GM21423 (cell line): ENCODE data around the gene FOXP1.

Experiments
- ATAC-seq: cut with Tn5 transposase; IDR thresholded peaks from one replicate; pipeline ENCODE4 v1.9.1; 2021; ENCODE audit warnings: mild to moderate bottlenecking, moderate library complexity; ENCODE audit not compliant: unreplicated experiment

Gene FOXP1

GRCh38 chr3:71583566-71584393 is at the start of gene FOXP1:
FOXP1 (minus strand) TSS chr3:71583728; CDS start chr3:71198381, 385,347 bp downstream.
- peak; percentile 31 for ATAC-seq

GRCh38 chr3:71629711-71630110 is 46.2 kb upstream of the FOXP1 start:
- no peak for ATAC-seq

- ATAC-seq, result no peak
Measured at GRCh38 chr3:71629289-71629688, 45.8 kb upstream of the FOXP1 start.

DNA sequence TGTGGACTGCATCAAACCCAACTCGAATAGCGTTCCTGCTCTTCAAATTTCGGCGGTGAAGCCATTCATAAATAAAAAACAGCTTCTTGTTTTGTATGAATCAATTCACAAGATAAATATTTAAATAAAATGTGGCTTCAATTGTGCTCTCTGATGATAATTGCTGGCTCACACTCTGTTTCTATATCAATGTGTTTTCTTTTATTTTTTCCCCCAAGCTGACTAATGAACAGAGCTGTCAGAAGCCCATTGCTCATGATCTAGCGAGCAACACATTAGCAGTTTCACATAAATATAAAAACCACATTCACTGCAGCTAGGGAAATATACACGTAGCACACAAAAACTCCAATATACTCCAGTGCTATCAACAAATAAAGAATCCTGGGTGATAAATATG is 45.0 kb upstream of the FOXP1 start:
- ATAC-seq, result no peak

GRCh38 chr3:71625676-71626075 is 42.1 kb upstream of the FOXP1 start:
- no peak for ATAC-seq

DNA sequence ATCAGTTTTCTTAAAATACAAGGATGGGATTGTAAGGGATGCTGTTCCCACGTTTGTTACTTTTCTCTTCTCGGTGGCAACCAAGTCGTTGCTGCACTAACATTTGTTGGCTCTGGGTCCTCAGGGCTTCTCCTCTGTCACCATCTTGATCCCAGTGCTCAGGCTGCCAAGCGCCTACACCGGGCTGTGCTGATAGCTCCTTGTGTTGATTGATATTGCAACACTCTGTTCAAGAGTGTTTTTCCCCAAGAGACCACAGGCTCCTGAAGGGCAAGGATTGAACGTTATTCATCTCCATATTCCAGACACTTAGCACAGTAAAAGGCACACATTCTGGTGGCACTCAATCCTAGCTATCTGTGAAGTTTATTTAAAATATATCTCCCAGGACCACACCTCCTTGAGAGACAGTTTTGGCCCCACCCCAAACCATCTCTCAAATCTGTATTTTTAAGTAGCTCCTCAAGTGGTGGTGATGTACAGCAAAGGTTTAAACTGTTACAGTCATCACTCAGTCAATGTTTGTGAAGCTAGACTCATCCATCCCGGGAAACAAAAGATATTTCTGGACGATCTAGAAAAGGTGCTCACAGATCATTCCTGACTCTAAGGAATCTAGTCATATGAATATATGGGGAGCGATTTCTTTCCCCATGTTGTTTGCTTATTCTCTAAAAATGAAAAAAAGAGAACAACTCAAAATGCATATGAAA is 38.5 kb upstream of the FOXP1 start:
- no peak for ATAC-seq

GRCh38 chr3:71618538-71618937 is 35.0 kb upstream of the FOXP1 start:
- ATAC-seq, result no peak

DNA sequence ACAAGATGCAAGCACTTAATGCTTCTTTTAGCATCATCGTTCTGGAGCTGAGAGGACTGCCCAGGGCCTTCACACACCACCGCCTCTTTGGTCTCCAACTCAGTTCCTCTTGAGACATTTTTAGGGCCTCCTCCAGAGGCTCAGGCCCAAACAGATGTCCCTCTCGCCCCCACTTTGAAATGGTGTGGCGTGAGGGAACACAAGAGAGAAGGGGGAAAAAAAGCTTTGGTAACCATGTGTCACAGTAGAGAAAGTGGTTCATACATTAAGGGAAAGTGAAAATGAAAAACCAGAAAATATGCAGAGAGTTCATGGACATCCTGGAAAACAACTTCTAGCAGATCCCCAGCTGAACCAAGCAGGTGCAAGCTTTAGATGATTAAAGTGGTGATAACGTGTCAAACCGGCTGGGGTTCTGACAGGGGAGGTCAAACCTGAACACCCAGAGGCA is 33.1 kb upstream of the FOXP1 start:
- ATAC-seq, result no peak

DNA sequence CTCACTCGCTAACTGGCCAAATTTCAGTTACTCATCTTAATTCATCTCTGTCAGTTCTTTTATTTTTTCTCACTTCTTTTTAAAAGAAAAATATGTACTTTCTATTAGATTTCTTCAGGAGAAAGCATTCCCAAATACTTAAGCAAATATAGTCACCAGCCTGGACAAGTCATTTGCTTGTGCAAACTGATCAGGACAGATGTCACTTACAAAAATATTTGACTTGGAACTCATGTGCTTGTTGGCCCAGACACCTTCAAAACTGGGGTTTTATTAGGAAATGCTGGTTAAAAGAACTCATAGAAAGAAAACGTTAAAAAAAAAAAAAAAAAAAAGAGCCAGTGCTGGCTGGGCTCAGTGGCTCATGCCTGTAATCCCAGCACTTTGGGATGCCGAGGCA is 31.3 kb upstream of the FOXP1 start:
- ATAC-seq, result no peak

DNA sequence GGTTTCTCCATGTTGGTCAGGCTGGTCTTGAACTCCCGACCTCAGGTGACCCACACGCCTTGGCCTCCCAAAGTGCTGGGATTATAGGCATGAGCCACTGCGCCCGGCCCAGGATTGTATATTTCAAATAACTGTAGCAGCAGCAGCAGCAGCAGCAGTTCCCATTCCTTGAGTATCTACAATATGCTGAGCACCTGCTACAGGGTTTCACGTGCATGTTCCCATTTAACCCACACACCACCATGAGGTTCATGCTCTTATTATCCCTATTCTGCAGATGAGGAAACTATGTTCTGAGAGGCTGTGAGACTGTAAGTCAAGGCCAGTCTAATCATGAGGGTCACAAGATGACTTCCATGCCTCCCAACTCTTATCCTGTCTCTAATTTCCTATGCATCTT is 30.9 kb upstream of the FOXP1 start:
- ATAC-seq, result no peak

DNA sequence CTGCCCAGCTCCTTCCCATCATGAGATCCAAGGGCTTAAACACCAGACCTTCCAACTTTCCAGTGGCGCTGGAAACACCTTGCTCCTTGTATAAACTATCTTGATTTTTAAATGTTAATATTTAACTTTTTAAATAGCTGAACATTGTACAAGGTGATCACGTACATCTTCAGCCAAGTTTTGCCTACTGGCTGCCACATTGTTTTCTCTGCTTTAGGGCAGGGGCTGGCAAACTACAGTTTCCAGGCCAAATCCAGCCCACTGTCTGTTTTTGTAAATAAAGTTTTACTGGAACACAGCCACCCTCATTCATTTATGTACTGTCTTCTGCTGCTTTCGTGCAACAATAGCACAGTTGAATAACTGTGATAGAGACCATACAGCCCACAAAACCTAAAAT is 27.6 kb upstream of the FOXP1 start:
- ATAC-seq, result no peak

- ATAC-seq, result no peak
Measured at GRCh38 chr3:71607364-71607763, 23.8 kb upstream of the FOXP1 start.

- no peak for ATAC-seq
Measured at GRCh38 chr3:71606582-71606981, 23.1 kb upstream of the FOXP1 start.

GRCh38 chr3:71602256-71602655 is 18.7 kb upstream of the FOXP1 start:
- ATAC-seq, result no peak

- ATAC-seq, result no peak
Measured at GRCh38 chr3:71601811-71602210, 18.3 kb upstream of the FOXP1 start.

GRCh38 chr3:71600646-71601288 is 17.2 kb upstream of the FOXP1 start:
- no peak for ATAC-seq

DNA sequence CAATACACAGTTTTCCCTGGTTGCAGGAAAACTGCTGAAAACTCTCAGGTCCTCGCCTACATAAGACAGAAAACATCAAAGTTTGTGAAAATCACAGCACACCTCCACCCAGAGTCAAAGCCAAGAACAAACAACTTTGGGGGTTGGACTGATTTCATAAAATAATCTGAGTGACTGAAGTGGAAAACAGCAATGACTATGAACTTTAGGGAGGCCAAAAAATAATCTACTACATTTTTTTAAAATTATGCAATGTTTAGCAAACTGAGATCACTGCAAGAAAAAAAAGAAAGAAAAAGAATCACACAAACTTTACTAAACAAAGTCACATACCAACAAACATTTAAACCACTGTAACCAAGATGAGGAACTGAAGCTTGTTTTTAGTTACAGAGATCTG is 15.9 kb upstream of the FOXP1 start:
- ATAC-seq, result no peak

GRCh38 chr3:71598292-71598691 is 14.8 kb upstream of the FOXP1 start:
- no peak for ATAC-seq

DNA sequence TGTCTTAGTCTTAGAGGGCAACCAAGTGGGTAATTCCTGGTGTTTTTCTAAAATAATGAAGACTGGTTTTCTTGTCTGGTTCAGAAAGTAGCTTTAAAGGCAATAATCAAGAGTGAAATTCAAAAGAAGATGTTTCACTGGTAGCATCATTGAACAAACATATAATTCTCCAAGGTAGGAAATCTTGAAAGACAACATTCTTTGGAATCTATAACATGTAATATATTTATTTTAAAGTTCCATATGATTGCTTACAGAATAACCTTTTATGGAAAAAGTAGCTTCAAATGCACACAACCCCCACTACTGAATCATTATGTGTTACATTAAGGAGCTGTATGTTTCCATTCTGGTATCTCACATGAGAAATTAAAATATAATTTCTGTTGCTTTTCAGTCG is 13.8 kb upstream of the FOXP1 start:
- ATAC-seq, result no peak

DNA sequence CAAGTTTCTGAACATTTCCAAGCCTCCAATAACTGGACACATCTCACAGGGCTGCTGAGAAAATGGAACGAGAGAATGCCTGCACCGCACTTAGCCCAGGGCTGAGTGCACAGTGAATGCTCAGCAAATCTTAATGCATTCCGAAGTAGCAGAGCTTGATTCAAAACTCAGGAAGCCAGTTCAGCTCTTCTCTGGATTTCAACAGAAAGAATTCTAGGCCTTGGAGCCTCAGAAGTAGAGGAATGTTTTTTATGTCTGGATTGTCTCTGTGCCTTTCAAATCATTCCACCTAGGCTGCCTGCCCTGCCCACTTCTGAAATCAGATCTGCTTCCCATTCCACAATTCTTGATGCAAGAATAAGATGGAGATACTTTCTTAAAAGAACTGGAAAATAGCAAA is 9.6 kb upstream of the FOXP1 start:
- no peak for ATAC-seq

DNA sequence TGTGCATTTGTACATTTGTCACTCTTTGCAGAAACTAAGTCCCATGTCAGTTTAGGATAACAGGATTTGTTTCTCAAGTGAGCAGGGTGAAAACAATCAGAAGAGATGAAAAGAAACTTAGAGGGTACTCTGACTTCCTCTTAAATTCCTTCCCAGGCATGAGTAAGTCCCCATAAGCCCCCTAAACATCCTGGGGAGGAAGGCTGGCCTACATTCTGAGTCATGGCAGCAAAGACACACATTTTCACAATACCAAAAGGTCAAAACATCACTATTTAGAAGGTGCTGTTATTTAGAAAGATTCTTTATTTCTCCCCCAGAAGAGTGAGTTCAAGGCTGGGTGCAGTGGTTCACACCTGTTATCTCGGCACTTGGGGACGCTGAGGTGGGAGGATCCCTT is 7.6 kb upstream of the FOXP1 start:
- no peak for ATAC-seq

DNA sequence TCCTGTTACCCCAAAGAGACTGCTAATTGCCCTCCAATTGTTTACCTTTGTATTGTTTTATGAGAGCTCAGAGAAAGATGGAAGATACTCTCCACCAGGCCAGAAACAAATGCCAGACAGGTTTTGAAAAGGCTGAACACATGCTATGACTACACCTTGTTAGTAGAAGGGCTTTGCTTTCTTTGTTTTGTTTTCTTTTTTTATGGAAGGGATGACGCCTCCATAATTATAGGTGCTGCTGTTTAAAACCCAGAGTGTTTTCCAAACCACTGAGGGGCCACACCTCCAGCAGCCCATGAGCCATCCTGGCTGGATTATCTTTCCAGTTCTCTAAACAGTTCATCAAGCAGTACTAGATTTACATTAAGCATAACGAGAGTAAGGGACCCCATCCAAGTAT is 5.6 kb upstream of the FOXP1 start:
- no peak for ATAC-seq
